ENCODE data around the gene DAPL1.

The DAPL1 gene

DNA sequence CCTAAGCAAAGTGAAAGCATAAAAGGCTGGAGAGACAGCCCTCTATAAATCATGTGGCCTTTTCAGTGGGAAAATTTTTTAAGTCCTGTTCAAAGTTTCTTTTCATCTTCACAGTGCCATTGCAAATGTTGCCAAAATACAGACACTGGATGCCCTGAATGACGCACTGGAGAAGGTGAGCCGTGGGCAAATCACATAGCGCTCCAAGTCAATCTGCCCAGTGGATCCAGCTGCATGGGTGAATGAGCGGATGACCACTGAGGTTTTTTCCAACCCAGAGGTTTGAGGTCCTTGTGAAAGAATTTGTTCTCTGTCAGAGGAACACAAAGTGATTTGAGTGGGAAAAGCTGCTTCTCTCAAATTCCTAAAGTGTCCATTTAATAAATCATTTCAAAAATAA, 11.8 kb downstream of the DAPL1 start:
- Histone ChIP-seq H3K4me3 (ENCODE audit: low read length) (no peak overlapping the region), H3K4me1 (ENCODE audit: control insufficient read depth, low read depth, low read length) (no peaks in the 10 kb centered on the region)

DNA sequence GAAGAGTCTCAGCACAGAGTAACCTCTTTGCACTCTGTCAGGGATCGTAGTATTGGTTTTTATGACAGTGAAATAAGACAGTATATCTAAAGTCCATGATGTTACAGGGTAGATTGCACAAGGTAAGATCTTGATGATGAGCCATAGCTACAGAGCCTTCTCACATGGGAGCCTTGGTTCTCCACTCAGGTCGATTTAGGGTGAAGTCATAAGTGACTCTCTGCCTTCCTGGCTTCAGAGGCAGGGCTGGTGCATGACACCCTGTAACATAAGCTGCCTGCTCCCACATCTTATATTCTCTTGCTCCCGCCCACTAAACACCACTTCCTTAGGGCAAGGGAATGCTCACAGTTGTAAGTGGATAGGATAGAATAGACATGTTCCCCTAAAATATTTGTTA, 13.3 kb downstream of the DAPL1 start:
- no peaks in the 10 kb centered on the region for H3K9me3 ChIP-seq (ENCODE audit: control insufficient read depth, low read depth, low read length)
- H3K9ac ChIP-seq (ENCODE audit: low read length): no peak overlapping the region
- no peaks in the 10 kb centered on the region for H3K27me3 ChIP-seq (ENCODE audit: control insufficient read depth, insufficient read depth, low read length)
- no peaks in the 10 kb centered on the region for H3K4me1 ChIP-seq (ENCODE audit: control insufficient read depth, low read depth, low read length)
- H3K4me3 ChIP-seq (ENCODE audit: low read length): no peak overlapping the region
- no peaks in the 10 kb centered on the region for H3K36me3 ChIP-seq (ENCODE audit: control insufficient read depth, low read depth, low read length)
- no peak overlapping the region for H3K27ac ChIP-seq (ENCODE audit: low read length)

More for the DNA sequence above, 11.8 kb downstream of the DAPL1 start:
- Histone ChIP-seq H3K27ac (ENCODE audit: low read length) (no peak overlapping the region), H3K9ac (ENCODE audit: low read length) (no peak overlapping the region), H3K36me3 (ENCODE audit: control insufficient read depth, low read depth, low read length) (no peaks in the 10 kb centered on the region), H3K27me3 (ENCODE audit: control insufficient read depth, insufficient read depth, low read length) (no peaks in the 10 kb centered on the region), H3K9me3 (ENCODE audit: control insufficient read depth, low read depth, low read length) (no peaks in the 10 kb centered on the region)

DNA sequence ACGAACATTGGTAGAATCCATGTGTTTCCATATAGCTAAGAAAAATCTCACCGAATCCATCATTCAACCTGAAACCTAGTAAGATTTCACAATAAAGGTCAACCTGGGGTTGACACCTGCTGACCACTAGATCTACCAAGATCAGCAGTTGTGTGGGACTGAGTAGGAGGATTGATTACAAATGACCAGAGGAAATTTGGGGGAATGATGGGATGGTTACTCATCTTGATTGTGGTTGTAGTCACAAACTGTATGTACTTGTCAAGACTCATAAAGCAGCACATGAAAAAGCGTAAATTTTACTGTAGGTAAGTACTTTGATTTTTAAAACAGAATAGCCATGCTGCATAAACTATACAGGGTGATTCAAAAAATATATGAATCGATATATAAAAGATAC, 14.7 kb downstream of the DAPL1 start:
- no peak overlapping the region for H3K27ac ChIP-seq (ENCODE audit: low read length)
- no peak overlapping the region for H3K4me3 ChIP-seq (ENCODE audit: low read length)
- H3K27me3 ChIP-seq (ENCODE audit: control insufficient read depth, insufficient read depth, low read length): no peaks in the 10 kb centered on the region
- H3K36me3 ChIP-seq (ENCODE audit: control insufficient read depth, low read depth, low read length): no peaks in the 10 kb centered on the region
- H3K9me3 ChIP-seq (ENCODE audit: control insufficient read depth, low read depth, low read length): no peaks in the 10 kb centered on the region
- H3K4me1 ChIP-seq (ENCODE audit: control insufficient read depth, low read depth, low read length): no peaks in the 10 kb centered on the region
- H3K9ac ChIP-seq (ENCODE audit: low read length): no peak overlapping the region

DNA sequence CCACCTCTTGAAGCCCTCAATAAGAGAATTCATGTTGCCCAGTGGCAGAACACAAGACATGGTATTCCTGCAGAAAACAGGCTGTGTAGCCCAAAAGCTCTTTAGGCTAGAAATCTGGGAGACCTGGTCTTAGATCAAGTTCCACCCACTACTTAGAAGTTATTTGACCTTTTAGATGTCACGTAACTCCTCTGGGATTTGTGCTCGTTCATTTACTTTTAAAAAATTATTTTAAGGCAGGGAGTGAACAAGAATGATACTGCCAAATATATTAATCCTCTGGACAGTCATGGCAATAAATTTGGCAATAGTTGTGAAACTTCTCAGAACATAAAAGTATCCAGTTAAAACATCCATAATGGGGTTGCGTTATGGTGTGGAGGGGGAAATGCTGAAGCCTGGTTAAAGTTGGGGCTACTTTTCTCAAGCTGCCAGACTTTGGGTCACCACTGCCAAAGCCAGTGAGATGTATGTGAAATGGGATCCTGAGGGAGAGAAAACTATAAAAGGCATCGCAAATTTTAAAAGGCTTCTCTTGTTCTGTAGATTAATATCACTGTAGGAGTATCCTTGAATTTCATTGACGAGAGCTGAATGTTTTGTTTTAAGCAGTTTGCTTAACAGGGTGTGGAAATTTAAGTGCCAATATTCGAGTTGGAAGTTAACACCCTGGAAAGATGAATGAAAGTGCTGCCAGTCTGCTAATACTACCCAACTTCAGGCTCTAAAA, 15.8 kb downstream of the DAPL1 start:
- Histone ChIP-seq H3K9me3 (ENCODE audit: control insufficient read depth, low read depth, low read length) (no peaks in the 10 kb centered on the region), H3K27me3 (ENCODE audit: control insufficient read depth, insufficient read depth, low read length) (no peaks in the 10 kb centered on the region), H3K27ac (ENCODE audit: low read length) (no peak overlapping the region)

DNA sequence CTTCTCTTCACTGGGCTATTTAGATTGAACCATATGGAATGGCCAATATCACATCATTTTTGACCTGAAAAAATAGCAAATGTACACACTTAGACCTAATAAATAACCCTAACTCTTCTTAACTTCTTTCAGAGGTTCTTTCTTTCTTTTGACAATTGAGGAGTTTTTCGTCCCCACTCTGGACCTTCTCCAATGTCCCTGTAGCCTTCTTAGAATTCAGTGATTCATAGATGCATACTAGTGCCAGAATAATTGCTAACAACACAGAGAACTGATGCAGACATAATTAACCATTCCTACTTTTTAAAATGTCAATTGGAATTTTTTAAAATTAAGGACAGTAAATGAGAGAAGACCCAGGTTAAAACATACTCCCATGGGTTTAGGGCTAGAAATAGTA, 20.0 kb downstream of the DAPL1 start:
- Histone ChIP-seq H3K27ac (ENCODE audit: low read length) (no peak overlapping the region), H3K36me3 (ENCODE audit: control insufficient read depth, low read depth, low read length) (no peaks in the 10 kb centered on the region), H3K27me3 (ENCODE audit: control insufficient read depth, insufficient read depth, low read length) (no peaks in the 10 kb centered on the region)

More for the DNA sequence above, 15.8 kb downstream of the DAPL1 start:
- no peaks in the 10 kb centered on the region for H3K36me3 ChIP-seq (ENCODE audit: control insufficient read depth, low read depth, low read length)
- no peak overlapping the region for H3K4me3 ChIP-seq (ENCODE audit: low read length)
- no peak overlapping the region for H3K9ac ChIP-seq (ENCODE audit: low read length)
- no peaks in the 10 kb centered on the region for H3K4me1 ChIP-seq (ENCODE audit: control insufficient read depth, low read depth, low read length)

DNA sequence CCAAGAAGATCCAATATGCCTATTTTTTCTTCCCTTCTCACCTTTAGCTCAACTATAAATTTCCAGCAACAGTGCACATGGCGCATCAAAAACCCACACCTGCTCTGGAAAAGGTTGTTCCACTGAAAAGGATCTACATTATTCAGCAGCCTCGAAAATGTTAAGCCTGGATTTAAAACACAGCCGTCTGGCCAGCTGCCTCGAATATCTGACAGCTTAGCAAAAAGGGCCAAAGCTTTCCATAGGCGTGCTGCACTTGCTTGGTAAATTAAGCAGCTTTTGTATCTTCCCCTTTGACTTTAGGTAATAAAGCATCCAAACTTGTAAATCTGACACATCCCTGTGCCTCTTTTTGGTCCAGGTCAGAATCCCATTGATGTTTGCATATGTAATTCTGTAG, 20.5 kb downstream of the DAPL1 start:
- H3K36me3 ChIP-seq (ENCODE audit: control insufficient read depth, low read depth, low read length): no peaks in the 10 kb centered on the region
- H3K9ac ChIP-seq (ENCODE audit: low read length): no peak overlapping the region
- H3K27me3 ChIP-seq (ENCODE audit: control insufficient read depth, insufficient read depth, low read length): no peaks in the 10 kb centered on the region
- no peaks in the 10 kb centered on the region for H3K4me1 ChIP-seq (ENCODE audit: control insufficient read depth, low read depth, low read length)
- no peak overlapping the region for H3K4me3 ChIP-seq (ENCODE audit: low read length)
- H3K27ac ChIP-seq (ENCODE audit: low read length): no peak overlapping the region
- H3K9me3 ChIP-seq (ENCODE audit: control insufficient read depth, low read depth, low read length): no peaks in the 10 kb centered on the region

More for the DNA sequence above, 20.0 kb downstream of the DAPL1 start:
- no peaks in the 10 kb centered on the region for H3K4me1 ChIP-seq (ENCODE audit: control insufficient read depth, low read depth, low read length)
- H3K9ac ChIP-seq (ENCODE audit: low read length): no peak overlapping the region
- H3K4me3 ChIP-seq (ENCODE audit: low read length): no peak overlapping the region
- no peaks in the 10 kb centered on the region for H3K9me3 ChIP-seq (ENCODE audit: control insufficient read depth, low read depth, low read length)

DNA sequence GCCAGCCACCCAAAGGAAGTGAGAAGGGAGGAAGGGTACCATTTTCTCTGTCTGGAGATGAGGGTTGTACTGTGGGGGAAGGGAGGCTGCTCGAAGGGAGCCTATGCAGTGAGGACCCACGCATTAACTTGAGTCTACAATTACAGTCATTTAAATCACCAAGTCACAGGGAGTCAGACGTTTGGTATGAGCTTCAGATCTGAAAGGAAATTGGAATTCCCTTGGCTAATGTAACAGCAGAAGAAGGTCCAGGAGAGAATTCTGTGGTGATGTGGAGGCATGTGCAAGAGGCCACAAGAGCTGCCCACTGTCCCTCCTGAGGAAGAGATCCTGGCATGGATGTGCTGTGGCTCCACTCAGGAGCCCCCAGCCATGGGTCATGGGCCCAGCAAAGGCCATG, 22.5 kb downstream of the DAPL1 start:
- H3K27me3 ChIP-seq (ENCODE audit: control insufficient read depth, insufficient read depth, low read length): no peaks in the 10 kb centered on the region
- H3K4me1 ChIP-seq (ENCODE audit: control insufficient read depth, low read depth, low read length): no peaks in the 10 kb centered on the region
- H3K9me3 ChIP-seq (ENCODE audit: control insufficient read depth, low read depth, low read length): no peaks in the 10 kb centered on the region
- H3K9ac ChIP-seq (ENCODE audit: low read length): no peak overlapping the region
- no peak overlapping the region for H3K4me3 ChIP-seq (ENCODE audit: low read length)
- no peak overlapping the region for H3K27ac ChIP-seq (ENCODE audit: low read length)
- no peaks in the 10 kb centered on the region for H3K36me3 ChIP-seq (ENCODE audit: control insufficient read depth, low read depth, low read length)

DNA sequence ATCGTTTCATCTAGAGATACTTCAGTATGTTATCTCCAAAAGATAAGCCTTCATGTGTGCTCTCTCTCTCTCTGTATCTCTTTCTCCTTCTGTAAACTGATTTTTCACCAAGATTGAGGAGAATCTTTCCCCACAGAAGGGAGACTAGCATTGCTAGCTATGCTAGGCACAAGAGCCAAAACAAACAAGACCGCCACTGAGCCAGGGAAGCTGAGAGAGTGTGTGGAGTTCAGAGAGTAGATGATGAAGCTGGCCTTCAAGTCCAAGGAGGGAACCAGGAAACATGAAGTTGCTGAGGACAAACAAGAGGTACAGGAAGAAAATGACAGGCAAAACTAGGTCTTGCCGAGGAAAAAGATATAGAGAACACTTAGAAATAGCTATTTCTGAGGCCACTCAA, 23.4 kb downstream of the DAPL1 start:
- no peaks in the 10 kb centered on the region for H3K36me3 ChIP-seq (ENCODE audit: control insufficient read depth, low read depth, low read length)
- H3K9me3 ChIP-seq (ENCODE audit: control insufficient read depth, low read depth, low read length): no peaks in the 10 kb centered on the region
- H3K9ac ChIP-seq (ENCODE audit: low read length): no peak overlapping the region
- H3K4me3 ChIP-seq (ENCODE audit: low read length): no peak overlapping the region
- H3K27me3 ChIP-seq (ENCODE audit: control insufficient read depth, insufficient read depth, low read length): no peaks in the 10 kb centered on the region
- no peak overlapping the region for H3K27ac ChIP-seq (ENCODE audit: low read length)
- H3K4me1 ChIP-seq (ENCODE audit: control insufficient read depth, low read depth, low read length): no peaks in the 10 kb centered on the region

DNA sequence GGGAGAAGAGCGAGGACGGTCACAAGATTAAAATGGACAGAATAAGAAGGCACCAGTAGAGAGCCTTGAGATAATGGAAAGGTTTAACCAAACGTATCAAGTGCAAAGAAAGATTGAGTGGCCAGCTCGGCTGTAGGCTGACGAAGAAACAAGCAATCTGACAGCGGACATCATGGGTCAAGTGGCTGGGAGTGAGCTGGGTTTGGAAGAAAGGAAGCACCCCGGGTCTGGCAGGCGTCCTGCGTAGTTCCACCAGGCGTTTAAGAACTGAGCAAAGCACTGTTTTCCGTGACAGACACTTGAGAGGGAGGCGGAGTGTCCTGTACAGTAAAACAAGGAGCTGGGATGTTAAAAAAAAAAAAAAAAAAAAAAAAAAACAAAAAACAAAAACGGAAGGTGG, 27.1 kb downstream of the DAPL1 start:
- no peaks in the 10 kb centered on the region for H3K36me3 ChIP-seq (ENCODE audit: control insufficient read depth, low read depth, low read length)
- H3K27ac ChIP-seq (ENCODE audit: low read length): no peak overlapping the region
- no peaks in the 10 kb centered on the region for H3K27me3 ChIP-seq (ENCODE audit: control insufficient read depth, insufficient read depth, low read length)
- H3K4me1 ChIP-seq (ENCODE audit: control insufficient read depth, low read depth, low read length): no peaks in the 10 kb centered on the region
- H3K4me3 ChIP-seq (ENCODE audit: low read length): no peak overlapping the region
- no peak overlapping the region for H3K9ac ChIP-seq (ENCODE audit: low read length)
- no peaks in the 10 kb centered on the region for H3K9me3 ChIP-seq (ENCODE audit: control insufficient read depth, low read depth, low read length)

DNA sequence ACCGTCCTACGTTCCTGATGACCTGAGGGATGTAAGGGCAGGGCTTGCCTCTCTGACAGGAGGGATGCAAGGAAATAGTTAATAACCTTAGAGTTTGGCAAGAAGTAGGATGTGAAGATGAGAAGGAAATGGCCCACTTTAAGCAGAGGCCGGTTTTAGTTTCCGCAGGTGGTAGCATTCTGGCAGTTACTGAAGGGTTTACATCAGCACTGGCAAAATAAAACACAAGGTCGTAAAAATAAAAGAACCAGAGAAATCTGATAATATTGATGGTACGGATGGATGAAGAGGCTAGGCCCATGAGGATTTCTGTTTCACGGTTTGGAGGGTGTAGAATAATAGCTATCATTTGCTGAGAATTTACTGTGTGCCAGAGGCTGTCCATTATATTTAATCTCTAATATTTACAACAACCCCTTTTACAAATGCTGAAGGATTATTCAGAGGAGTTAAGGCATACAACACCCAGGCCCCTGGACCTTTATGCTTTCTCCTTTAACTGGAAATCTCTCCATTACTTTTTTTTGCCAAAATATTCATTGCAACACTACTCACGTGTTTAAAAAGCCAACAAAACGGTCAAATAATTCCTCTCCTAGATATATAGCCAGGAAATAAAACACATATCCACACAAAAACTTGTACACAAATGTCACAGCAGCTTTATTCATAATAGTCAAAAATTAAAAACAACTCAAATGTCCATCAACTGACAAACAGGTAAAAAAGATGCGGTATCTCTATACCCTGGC, 28.5 kb downstream of the DAPL1 start:
- Histone ChIP-seq H3K27me3 (ENCODE audit: control insufficient read depth, insufficient read depth, low read length) (no peaks in the 10 kb centered on the region), H3K36me3 (ENCODE audit: control insufficient read depth, low read depth, low read length) (no peaks in the 10 kb centered on the region), H3K9ac (ENCODE audit: low read length) (no peak overlapping the region), H3K4me1 (ENCODE audit: control insufficient read depth, low read depth, low read length) (no peaks in the 10 kb centered on the region), H3K27ac (ENCODE audit: low read length) (no peak overlapping the region), H3K4me3 (ENCODE audit: low read length) (no peak overlapping the region), H3K9me3 (ENCODE audit: control insufficient read depth, low read depth, low read length) (no peaks in the 10 kb centered on the region)

DNA sequence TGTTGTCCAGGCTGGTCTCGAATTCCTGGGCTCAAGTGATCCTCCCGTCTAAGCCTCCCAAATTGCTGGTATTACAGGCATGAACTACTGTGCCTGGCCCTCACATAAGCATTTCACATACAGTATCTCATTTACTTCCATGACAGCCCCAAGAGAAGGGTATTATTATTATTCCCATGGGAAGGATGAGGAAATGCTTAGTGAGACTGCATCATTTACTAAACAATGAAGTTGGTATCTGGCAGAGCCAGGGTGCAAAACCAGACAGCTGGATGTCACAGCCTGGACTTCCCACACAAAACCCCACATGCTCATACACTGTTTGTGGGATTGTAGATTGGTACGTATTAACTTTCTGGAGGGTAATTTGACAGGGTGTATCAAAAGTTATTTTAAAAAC, 29.9 kb downstream of the DAPL1 start:
- no peaks in the 10 kb centered on the region for H3K36me3 ChIP-seq (ENCODE audit: control insufficient read depth, low read depth, low read length)
- no peaks in the 10 kb centered on the region for H3K27me3 ChIP-seq (ENCODE audit: control insufficient read depth, insufficient read depth, low read length)
- H3K9me3 ChIP-seq (ENCODE audit: control insufficient read depth, low read depth, low read length): no peaks in the 10 kb centered on the region
- no peak overlapping the region for H3K27ac ChIP-seq (ENCODE audit: low read length)
- no peaks in the 10 kb centered on the region for H3K4me1 ChIP-seq (ENCODE audit: control insufficient read depth, low read depth, low read length)
- H3K4me3 ChIP-seq (ENCODE audit: low read length): no peak overlapping the region
- H3K9ac ChIP-seq (ENCODE audit: low read length): no peak overlapping the region

DNA sequence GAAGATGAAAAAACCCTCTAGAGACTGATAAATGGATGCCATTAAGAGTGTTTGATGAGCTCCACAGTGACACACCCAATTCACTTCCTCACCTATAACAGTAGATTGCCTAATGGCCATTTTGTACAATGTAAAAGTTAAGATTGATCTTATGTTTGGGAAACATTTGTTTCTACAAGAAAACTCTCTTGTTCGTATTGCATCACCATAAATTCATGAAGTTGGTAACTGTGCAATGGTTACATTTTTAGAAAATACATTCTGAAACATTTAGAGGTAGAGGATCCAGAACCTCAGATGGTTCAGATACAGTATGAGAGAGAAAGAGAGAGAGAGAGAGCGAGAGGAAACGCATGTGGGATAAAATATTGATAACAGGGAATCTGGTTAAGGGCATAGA, 31.8 kb downstream of the DAPL1 start:
- Histone ChIP-seq H3K27ac (ENCODE audit: low read length) (no peak overlapping the region), H3K27me3 (ENCODE audit: control insufficient read depth, insufficient read depth, low read length) (no peaks in the 10 kb centered on the region), H3K4me1 (ENCODE audit: control insufficient read depth, low read depth, low read length) (no peaks in the 10 kb centered on the region), H3K36me3 (ENCODE audit: control insufficient read depth, low read depth, low read length) (no peaks in the 10 kb centered on the region), H3K9me3 (ENCODE audit: control insufficient read depth, low read depth, low read length) (no peaks in the 10 kb centered on the region), H3K4me3 (ENCODE audit: low read length) (no peak overlapping the region), H3K9ac (ENCODE audit: low read length) (no peak overlapping the region)

Measured in iPS-18a (cell line).